Measurements from ENCODE around the gene FOXC1. TPM values are rescaled to one million over a fixed set of nuclear protein-coding genes. Genes with fewer than 3 reads are reported as not detected.

The FOXC1 gene
- total and polyA plus RNA-seq, 2 donors (not counting 1 experiment from before 2014, with no cell fraction given) = 0.04 to 0.52 TPM

DNA sequence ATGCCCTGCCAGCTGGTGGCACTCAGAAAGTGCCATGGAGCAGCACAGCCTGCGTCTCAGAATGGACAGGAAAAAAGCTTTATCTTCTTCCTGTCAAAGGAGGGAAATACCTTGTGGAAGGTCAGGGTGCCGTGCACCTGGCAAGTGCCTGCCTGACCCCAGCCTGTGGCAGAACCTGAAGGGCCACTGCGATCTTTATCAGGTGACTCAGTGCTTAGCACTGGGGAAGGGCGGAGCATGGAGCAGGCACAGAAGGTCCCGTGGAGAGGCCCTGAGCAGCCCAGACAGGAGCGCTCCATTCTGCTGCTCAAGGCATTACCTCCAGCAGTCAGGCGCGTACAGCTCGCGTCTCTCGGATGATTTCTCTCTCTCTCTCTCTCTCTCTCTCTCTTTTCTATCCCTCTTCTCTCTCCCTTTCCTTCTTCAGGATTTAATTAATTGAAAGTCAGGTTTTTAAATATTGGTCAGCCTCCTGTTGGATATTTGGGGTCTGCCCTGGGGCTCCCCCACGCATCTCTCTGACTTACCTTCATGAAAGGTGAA, 31.7 kb downstream of the FOXC1 start:
- no peak overlapping the region for H3K4me3 Mint-ChIP-seq
- no peak for DNase-seq
- H3K9me3 ChIP-seq (ENCODE audit: control extremely low read depth in 1 of 3, control insufficient read depth in 2 of 3, insufficient read depth in 1 of 3, low read length in 2 of 3) = peaks cover 0 to 2% (median 0%) of the 10 kb centered on the region in 3 donors
- H3K27ac ChIP-seq (ENCODE audit: low read length in 2 of 2) = no peak overlapping the region
- ChIA-PET CTCF (no interaction called here), POLR2A (no interaction called here)
- no peak overlapping the region for H3K4me3 ChIP-seq (ENCODE audit: control extremely low read depth in 1 of 5, extremely low read depth in 1 of 5, insufficient read depth in 1 of 5, low read depth in 2 of 5, low read length in 4 of 5)
- intact Hi-C loops (cut with micrococcal nuclease) = no loop called here
- no peaks in the 10 kb centered on the region for H4K20me1 ChIP-seq (ENCODE audit: control insufficient read depth, insufficient read depth, low read length, poor library complexity, severe bottlenecking)
- H2AFZ ChIP-seq (ENCODE audit: insufficient read depth, low read depth, low read length, poor library complexity, severe bottlenecking) = no peak overlapping the region
- H3K4me1 Mint-ChIP-seq = peaks cover 15% of the 10 kb centered on the region
- WGBS (ENCODE audit: insufficient coverage) = 95% methylated on average over 7 of the region's 12 CpGs
- no peak overlapping the region for H3K27ac Mint-ChIP-seq
- no peak overlapping the region for H3K4me2 ChIP-seq (replicated peaks; ENCODE audit: low read depth, low read length, poor library complexity, severe bottlenecking)
- H3K9me3 Mint-ChIP-seq (ENCODE audit: insufficient read depth) = no peaks in the 10 kb centered on the region
- peaks cover 5 to 15% of the 10 kb centered on the region in 2 donors for H3K4me1 ChIP-seq (ENCODE audit: control insufficient read depth in 2 of 2, insufficient read depth in 2 of 2, low read length in 2 of 2)
- no peaks in the 10 kb centered on the region for H3K27me3 ChIP-seq (replicated peaks in 1 of 4; ENCODE audit: control extremely low read depth in 1 of 4, control insufficient read depth in 3 of 4, insufficient read depth in 4 of 4, low read length in 3 of 4)
- H3K36me3 ChIP-seq (replicated peaks in 1 of 2; ENCODE audit: control extremely low read depth in 1 of 2, control insufficient read depth in 1 of 2, extremely low read depth in 1 of 2, insufficient read depth in 2 of 2, low read length in 1 of 2) = no peaks in the 10 kb centered on the region
- H3K9ac ChIP-seq (ENCODE audit: low read length) = no peak overlapping the region
- peaks cover 4% of the 10 kb centered on the region for H3K27me3 Mint-ChIP-seq
- no peaks in the 10 kb centered on the region for H3K79me2 ChIP-seq (ENCODE audit: control insufficient read depth, insufficient read depth, low read length)
- ATAC-seq (ENCODE audit: low read depth) = no peak
- TF ChIP-seq, protein P1, sequence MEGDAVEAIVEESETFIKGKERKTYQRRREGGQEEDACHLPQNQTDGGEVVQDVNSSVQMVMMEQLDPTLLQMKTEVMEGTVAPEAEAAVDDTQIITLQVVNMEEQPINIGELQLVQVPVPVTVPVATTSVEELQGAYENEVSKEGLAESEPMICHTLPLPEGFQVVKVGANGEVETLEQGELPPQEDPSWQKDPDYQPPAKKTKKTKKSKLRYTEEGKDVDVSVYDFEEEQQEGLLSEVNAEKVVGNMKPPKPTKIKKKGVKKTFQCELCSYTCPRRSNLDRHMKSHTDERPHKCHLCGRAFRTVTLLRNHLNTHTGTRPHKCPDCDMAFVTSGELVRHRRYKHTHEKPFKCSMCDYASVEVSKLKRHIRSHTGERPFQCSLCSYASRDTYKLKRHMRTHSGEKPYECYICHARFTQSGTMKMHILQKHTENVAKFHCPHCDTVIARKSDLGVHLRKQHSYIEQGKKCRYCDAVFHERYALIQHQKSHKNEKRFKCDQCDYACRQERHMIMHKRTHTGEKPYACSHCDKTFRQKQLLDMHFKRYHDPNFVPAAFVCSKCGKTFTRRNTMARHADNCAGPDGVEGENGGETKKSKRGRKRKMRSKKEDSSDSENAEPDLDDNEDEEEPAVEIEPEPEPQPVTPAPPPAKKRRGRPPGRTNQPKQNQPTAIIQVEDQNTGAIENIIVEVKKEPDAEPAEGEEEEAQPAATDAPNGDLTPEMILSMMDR (IDR thresholded peaks at IDR 0.05) = no peak
- no peak for TF ChIP-seq EZH2 (IDR thresholded peaks at IDR 0.05; ENCODE audit: borderline replicate concordance, insufficient read depth, low read depth, low read length, poor library complexity, severe bottlenecking)

DNA sequence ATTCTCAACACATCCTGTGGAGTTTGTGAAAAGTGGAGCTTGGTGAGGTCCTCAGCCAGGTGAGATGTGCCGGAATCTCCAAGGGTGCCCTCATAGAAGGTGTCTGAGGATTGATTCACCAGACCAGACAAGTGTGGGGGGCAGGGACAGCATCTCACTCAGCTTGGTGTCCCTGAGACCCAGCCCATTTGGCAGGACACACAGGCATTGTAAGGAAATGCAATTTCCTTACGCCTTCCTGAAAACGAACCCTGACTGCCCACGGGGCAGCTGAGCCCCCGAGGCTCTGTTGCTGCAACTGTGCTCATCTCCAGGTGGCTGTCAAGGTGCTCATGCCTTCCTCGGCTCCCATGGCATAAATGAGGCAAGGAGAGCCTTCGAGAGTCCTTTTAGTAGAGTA, 33.4 kb downstream of the FOXC1 start:
- Histone ChIP-seq H3K79me2 (ENCODE audit: control insufficient read depth, insufficient read depth, low read length) (no peaks in the 10 kb centered on the region), H3K36me3 (replicated peaks in 1 of 2; ENCODE audit: control extremely low read depth in 1 of 2, control insufficient read depth in 1 of 2, extremely low read depth in 1 of 2, insufficient read depth in 2 of 2, low read length in 1 of 2) (no peaks in the 10 kb centered on the region), H3K27ac (ENCODE audit: low read length in 2 of 2) (no peak overlapping the region), H3K9me3 (ENCODE audit: control extremely low read depth in 1 of 3, control insufficient read depth in 2 of 3, insufficient read depth in 1 of 3, low read length in 2 of 3) (peaks cover 0 to 2% (median 0%) of the 10 kb centered on the region in 3 donors), H4K20me1 (ENCODE audit: control insufficient read depth, insufficient read depth, low read length, poor library complexity, severe bottlenecking) (no peaks in the 10 kb centered on the region), H3K9ac (ENCODE audit: low read length) (no peak overlapping the region), H3K4me2 (replicated peaks; ENCODE audit: low read depth, low read length, poor library complexity, severe bottlenecking) (no peak overlapping the region), H3K27me3 (replicated peaks in 1 of 4; ENCODE audit: control extremely low read depth in 1 of 4, control insufficient read depth in 3 of 4, insufficient read depth in 4 of 4, low read length in 3 of 4) (no peaks in the 10 kb centered on the region), H2AFZ (ENCODE audit: insufficient read depth, low read depth, low read length, poor library complexity, severe bottlenecking) (no peak overlapping the region), H3K4me3 (ENCODE audit: control extremely low read depth in 1 of 5, extremely low read depth in 1 of 5, insufficient read depth in 1 of 5, low read depth in 2 of 5, low read length in 4 of 5) (no peak overlapping the region), H3K4me1 (ENCODE audit: control insufficient read depth in 2 of 2, insufficient read depth in 2 of 2, low read length in 2 of 2) (no peaks in the 10 kb centered on the region)
- H3K9me3 Mint-ChIP-seq (ENCODE audit: insufficient read depth) = no peaks in the 10 kb centered on the region
- POLR2A ChIA-PET = no interaction called here
- WGBS (ENCODE audit: insufficient coverage) = 76% methylated on average over 7 of the region's 7 CpGs
- peaks cover 4% of the 10 kb centered on the region for H3K27me3 Mint-ChIP-seq
- CTCF ChIA-PET = no interaction called here
- intact Hi-C loops (cut with micrococcal nuclease) = no loop called here
- H3K4me1 Mint-ChIP-seq = peaks cover 6% of the 10 kb centered on the region
- no peak overlapping the region for H3K27ac Mint-ChIP-seq
- TF ChIP-seq, protein P1 (IDR thresholded peaks at IDR 0.05) = no peak
- H3K4me3 Mint-ChIP-seq = no peak overlapping the region
- no peak for ATAC-seq (ENCODE audit: low read depth)
- no peak for DNase-seq

Measured in B cell (primary cell).